NCI-H2029 treated with DMSO at 0.1 percent for 48 hours (cell line): ENCODE data around the gene MICAL3.
"Not testable (repeated sequence)": the region's sequence is repeated elsewhere in the genome, so short reads cannot be mapped to it uniquely, and the experiment has no call there.

Source experiments
- DNase-seq: peaks from one replicate; lab custom pipeline; 2025; lab: John Stamatoyannopoulos, UW

The MICAL3 gene

GRCh38 chr22:17779286-17780115 lies 244.9 kb downstream of the MICAL3 start:
- DNase-seq: no peak

- DNase-seq: no peak
These were observed 245.9 kb downstream of the MICAL3 start for GRCh38 chr22:17778412-17778976.

DNA sequence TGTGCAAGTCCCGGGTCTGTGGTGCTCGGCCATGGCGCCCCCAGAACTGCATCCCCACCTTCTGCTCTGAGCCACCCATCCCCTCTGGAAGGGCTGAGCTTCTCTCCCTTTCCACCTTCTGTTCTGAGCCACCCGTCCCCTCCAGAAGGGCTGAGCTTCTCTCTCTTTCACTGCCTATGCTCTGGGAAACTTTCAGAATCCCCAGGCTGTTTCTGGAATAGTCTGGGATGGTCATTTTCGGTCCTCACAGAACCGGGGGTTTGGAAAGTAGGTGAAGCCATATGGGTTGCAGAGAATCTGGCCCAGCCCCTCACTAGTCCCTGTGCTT lies 246.7 kb downstream of the MICAL3 start:
- DNase-seq: no peak

DNA sequence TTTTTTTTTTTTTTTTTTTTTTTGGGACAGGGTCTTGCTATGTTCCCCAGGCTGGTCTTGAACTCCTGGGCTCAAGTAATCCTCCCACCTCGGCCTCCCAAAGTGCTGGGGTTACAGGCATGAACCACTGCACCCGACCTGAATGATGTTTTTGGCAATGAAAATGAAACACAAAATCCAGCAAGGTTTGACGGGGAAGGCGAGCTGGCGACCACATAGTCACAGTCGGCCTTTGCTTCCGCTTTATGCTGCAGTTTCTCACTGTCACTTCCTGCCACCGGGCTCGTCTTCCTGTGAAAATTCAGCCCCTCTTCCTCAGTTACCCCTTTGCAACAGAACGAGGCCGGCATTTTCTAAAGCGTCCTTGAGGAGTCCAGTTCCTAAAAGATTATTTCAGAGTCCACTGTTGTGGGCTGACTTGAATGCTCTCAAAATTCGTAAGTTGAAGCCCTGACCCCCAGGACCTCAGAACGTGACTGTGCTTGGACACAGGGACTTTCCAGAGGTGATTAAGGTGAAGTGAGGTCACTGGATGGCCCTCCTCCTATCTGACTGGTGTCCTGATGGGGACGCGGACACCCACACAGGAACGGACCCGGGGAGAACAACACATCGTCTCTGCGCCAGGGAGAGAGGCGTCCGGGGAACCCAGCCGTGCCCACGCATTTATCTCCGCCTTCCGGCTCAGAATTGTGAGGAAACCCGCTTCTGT lies 247.2 kb downstream of the MICAL3 start:
- DNase-seq: no peak

DNA sequence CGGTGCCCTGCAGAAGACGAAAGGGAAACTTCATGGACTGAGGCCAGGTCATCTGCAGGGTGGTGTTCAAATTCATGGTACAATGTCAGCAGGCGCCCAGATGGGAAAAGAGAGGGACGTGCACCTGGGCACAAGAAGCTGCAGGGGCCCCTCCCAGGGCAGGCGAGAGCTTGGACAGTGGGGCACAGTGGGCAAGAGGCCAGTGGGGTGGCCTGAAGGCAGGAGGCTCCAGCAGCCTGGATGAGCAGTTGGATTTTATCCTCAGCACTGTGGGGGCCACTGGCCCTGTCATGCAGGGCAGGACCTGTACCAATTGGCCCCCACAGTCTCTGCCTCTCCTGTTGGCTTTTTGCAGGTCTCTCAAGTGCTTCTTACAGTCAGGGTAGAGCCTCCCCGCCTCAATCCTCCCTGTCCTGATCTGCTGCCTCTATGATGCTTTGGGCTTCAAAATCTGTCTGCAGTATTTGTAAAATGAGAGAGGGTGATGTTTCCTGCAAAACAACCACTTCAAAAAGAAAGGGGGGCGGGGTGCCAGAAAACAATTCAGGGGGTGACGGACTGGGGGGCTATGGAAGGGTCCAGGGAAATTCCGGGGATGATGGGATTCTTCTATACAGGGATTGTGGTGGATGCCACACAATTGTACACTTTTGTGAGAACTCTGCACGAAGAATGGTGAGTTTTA lies 248.4 kb downstream of the MICAL3 start:
- DNase-seq: no peak

DNA sequence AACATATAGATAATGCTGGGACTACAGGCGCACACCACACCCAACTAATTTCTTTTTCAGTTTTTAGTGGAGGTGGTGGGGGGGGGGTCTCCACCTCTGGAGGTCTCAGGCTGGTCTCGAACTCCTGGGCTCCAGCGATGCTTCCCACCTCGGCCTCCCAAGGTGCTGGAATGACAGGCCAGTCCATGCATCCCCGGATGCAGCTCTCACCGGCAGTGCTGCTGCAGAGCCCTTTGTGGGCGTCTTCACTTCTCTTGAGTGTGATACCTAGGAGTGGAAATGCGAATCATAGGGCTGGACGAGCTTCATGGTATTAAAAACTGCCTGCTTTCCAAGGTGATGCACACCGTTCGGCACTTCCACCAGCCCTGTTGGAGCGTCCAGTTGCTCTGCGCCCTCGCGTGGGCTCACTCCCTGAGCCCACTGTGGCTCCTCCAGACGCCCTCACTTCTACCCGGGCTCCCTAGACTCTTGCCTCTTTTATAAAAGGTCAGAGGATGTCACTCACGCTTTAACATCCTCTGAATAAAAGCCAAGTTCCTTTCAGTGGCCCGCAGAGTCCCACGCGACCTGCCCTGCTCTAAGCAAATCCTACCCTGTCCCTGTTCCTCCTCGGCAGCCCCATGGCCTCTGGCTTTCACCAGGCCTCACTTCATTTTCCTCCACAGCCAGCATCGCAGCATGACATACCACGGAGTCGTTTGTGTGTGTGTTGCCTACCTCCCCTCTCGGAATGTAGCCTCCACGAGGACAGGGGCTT lies 249.3 kb downstream of the MICAL3 start:
- DNase-seq: no peak

- DNase-seq: no peak
These were observed 250.0 kb downstream of the MICAL3 start, which contains the start of gene BID for GRCh38 chr22:17774206-17774925. BID (minus strand) TSS chr22:17774469; CDS start chr22:17750116, 24,353 bp downstream.

DNA sequence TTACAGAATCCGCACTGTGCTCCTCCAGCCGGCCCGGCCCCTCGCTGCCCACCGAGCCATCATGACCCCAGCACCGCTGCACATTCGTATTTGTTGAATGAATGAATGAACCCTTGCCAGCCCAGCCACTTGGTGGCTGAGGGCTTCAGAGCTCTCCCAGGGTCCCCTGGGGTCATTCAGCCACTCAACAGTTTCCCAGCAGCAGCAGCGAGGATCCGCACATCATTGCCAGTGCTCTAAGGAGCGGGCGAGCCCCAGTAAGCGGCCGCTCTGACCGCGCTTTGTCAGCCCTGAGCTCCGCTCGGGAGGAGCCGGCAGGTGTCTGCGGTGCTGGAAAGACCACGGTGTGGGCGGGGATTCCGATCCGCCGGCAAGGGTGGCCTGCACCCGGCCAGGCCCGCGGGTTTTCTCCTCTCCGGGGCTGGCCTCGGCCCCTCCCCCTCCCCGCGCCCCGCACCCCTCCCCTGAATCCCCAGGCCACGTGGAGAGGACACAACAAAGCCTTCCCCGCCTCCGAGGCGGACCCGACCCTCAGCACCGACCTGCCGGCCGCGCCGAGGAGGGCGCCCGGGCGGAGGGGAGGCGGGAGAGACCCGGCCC lies 250.7 kb downstream of the MICAL3 start:
- no peak for DNase-seq

DNA sequence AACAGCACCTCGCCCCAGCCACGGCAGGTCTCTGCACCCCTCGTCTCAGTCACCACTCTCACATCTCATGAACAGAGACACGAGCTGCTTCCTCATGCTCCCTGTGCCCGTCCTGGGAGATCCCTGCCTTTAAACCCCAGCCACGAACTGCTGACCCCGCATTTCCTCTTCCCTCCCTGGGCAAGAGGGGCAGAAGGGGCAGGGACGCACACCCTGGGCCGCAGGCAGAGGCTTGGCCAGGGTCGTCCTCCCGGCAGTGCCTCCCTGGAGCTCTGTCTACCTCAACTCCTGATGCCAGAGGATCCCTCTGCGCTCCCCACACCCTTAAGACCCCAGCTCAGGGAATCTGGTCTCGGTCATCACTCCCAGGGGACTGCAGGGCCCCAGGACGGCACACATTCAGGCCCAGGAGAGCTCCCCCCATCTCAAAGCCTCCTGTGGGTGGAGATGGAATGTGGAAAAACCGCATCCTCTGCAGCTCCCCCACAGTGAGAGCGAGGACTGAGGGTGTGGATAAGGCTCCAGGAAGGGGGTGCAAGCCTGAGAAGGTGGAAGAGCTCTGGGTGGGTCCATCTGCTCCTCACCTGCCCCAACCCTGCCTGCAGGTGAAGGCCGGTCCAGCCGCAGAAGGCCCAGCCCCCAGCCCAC lies 251.3 kb downstream of the MICAL3 start:
- DNase-seq: no peak

DNA sequence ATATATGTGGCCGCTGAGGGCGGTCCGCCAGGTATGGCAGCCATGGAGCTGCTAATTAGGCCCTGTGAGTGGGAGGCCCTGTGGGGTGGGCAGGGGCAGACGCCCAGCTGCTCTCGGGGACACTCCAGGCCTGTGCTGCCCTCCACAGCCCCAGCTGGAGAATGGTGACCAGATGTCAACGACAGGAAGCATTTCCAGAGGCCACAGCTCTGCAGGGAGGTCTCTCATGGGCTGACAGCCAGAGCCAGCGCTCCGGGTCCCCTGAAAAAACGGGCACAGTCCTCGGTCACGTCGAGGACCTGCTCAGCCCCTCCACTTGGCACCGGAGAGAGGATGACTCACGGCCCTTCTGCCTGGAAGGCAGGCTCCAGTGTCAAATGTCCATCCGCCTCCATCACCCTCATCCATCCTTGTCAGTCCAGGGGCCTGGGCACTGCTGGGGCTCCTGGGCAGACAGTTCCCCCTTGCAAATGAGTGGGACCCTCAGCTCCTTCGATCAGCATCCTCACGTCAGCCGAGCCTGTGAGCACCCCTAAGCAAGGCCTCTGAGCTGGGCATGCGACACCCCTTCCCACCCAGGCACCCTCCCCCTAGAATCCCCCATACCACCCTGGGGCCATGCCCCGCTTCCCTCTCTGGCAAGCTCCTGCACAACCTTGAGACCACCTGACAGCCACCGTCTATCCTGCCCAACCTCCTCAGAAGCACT lies 252.0 kb downstream of the MICAL3 start:
- peak; percentile 21 for DNase-seq

- DNase-seq: no peak
These were observed 253.9 kb downstream of the MICAL3 start for GRCh38 chr22:17770180-17771077.

- no peak for DNase-seq
These were observed 254.7 kb downstream of the MICAL3 start for GRCh38 chr22:17769716-17770082.

DNA sequence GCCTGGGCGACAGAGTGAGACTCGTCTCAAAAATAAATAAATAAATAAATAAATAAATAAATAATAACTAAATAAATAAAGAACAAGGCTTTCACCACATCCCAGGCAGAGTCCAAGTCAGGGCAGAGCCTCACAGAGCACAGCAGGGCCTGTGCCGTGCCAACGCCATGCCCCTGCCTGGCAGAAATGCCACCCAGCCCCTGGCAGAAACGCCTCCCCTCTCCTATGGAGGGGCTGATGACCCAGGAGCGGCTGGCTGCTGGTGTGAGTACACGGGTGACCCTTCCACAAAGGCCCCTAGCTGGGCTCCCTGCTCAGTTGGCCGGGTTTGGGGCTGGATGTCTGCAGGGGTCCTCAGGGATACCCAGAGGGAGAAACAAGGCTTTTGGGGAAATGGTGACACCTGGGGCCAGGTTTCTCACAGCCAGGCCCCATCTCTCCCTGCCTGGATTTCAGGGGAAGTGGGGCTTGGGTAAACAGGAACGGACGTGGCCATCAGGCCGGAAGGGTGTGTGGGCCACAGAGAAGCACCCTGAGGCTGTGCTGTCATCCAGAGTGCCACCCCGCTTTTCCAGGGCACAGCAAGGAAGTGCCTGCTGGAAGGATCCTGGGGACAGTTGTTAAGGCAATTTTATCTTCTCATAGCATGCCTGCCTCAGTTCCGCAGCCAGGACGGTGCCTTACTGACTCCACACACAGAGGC lies 255.2 kb downstream of the MICAL3 start:
- no peak for DNase-seq

- no peak for DNase-seq
These were observed 256.9 kb downstream of the MICAL3 start for GRCh38 chr22:17767233-17768065.

DNA sequence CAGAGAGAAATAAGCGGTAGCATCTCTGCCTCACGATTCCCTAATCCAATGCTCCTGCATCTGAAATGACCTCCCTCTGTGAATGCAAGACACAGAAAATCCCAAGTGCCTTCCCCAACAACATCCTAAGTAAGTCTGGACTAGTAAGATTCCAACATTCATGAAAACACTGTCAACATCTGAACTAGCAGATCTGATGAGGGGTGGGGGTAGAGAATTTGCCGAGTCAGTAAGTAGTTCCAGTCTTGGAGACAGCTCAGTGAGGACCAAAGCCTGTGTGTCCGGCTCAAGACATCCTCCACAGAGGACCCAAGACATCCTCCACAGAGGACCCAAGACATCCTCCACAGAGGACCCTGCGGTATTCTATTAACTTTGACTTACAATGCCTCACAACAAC lies 259.5 kb downstream of the MICAL3 start:
- DNase-seq: not testable (repeated sequence)

DNA sequence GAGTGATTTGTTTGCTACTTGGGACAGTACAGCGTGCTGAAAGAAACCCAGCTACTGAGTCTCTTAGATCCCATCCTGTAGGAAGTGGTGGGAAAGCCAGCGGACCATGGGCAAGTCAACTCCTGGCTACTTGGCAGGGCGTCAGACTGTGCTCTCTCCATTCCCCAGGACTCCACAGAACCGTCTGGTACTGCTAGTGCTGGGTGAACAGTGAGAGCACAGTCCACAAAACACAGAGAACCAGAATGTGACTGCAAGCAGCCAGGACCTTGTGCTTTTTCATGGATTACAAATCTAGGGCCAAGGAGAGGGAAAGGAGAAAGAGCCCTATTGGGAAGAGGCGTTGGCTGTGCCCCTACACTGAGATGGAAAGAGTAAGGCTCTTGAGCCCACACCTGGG lies 260.3 kb downstream of the MICAL3 start:
- DNase-seq: no peak

- not testable (repeated sequence) for DNase-seq
These were observed 260.9 kb downstream of the MICAL3 start for GRCh38 chr22:17763442-17763841.
